Activated CD8-positive, alpha-beta memory T cell treated with anti-CD3 and anti-CD28 coated beads, Interleukin-2, amount 50 U/mL, for 48 hours (primary cell): ENCODE data around the gene RALGPS1.

Experiments
- DNase-seq: peaks from one replicate; pipeline ENCODE4 v3.0.0-alpha.2; 2020

RALGPS1 gene

DNA sequence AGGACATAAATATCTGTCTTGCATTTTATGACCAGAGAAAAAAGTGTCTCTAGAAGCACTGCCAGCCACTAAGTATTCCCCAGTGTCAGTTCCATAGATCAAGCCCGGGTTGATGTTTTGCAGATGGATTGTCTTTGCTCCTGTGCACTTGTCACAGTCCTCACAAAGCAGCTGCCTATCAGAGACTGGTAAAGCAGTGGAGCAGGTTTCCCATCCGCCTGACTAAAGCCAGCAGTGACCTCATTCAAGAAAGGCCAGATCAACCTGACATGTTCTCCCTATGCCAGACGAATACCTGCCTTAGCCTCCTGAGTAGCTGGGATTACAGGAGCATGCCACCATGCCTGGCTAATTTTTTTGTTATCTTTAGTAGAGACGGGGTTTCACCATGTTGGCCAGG, 323.2 kb downstream of the RALGPS1 start:
- DNase-seq, result no peak

DNA sequence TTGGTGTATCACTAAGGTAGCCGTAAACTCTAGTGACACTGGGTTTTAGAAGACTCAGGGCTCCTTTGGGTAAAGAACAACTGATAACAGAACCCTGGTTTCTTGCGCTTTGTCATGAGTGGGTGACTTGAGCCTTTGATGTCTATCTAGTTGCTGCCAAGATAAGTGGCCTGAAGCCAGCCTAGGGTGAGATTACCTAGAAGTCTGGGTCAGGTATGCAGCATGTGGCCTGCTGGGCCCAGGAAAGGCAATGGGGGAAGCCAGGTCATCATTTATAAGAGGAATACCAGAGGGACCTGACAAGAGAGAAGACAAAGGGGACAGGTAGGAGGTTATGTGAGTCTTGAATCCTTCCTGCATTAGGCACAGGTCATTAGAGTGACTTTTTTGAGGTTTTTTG, 326.8 kb downstream of the RALGPS1 start:
- DNase-seq, result no peak

DNA sequence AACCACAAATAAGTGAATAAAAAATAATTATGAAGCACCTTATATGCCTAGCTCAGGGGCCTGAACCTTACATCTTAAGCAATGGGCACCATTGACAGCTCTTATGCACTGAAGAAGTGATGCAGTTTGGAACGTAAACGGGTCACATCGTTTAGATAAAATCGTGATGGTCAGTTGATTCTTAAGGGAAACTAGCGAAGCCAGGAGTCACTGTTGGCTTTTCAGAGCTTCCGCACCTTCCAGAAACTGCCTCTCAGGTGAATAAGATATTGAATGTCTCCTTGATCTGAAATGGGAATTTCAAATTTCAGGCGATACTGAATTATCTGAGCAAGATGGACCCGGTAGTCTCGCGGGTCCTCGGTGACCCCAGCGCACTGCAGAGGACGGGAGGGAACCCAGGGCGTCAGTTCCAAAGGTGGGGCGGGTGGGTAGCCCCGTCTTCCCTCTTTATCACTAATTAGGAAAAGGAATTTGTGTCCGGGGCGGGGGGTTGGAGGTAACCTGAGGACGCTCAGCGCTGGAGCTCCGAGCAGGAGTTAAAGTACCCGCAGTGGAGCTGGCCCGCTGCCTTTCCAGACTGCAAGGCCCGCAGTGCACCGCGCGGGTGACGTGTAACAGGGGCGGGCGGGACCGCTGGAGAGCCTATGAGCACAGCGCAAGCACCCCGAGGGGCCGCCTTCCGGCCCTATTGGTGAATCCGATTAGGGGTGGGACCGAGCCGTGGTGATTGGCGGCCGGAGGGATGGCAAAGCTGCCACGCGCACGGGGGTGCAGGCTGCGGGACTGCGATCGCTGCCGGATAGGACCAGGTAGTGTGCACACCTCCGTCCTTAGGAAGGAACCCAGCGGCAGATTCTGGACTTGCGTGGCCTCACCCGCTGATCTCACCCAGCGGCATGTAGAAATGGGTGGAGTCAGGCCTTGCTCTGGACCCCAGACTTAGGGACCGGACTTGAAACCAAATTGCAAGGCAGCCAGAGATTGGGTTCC, 330.3 kb downstream of the RALGPS1 start:
- DNase-seq, result peak; percentile 97

DNA sequence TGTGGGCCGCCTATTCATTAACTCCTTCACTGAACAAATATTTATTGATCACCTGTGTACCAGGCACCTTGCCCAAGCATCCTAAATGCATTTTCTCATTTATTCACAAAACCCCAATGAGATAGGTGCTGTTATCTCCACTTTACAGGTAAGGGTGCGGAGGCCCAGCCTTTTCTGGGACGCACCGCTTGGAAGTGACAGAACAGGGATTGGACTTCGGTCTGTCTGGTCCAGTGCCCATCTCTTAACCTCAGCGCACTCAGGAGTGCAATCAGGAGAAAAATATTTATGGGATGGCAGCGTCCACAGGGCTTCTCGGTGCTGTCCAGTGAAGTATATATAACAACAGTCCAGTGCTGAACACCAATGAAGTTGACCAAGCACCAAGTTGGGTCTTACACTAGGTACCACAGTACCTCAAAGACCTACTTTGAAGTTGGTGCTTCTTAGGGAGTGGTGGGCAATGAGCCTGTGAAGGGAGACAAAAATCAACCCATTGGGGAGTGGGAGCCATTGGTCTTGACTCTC, 331.1 kb downstream of the RALGPS1 start:
- no peak for DNase-seq

DNA sequence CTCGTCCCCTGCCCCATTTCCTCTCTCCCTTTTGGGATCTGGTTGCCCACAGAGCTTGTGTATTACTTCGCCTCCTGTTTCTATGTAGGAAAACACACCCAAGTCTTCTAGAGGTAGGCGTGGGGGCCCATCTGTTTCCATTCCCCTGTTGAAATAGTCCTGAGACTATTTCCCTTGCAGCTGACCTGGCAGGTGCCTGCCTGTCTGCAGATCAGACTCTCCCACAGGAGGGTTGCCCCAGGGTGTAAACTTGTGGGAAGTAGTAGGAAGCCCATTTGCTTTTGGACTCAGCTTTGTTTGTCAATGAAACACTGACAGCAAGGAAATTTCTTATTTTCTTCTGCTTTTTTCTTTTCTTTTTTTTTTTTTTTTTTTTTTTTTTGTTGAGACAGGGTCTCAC, 333.7 kb downstream of the RALGPS1 start:
- DNase-seq, result no peak

DNA sequence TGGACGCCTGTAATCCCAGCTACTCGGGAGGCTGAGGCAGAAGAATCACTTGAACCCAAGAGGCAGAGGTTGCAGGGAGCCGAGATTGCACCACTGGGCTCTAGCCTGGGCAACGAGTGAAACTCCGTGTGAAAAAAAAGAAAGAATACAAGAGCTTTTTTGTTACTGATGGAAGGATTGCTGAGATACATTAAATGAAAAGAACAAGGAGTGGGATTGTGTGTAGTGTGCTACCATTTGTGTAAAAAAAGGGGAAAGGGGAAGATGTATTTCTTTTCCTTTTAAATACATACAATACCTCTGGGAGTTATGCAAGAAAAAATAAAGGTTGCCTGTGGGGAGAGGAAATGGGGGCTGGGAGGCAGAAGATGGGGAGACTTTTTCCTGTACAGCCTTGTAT, 335.3 kb downstream of the RALGPS1 start:
- DNase-seq, result no peak

DNA sequence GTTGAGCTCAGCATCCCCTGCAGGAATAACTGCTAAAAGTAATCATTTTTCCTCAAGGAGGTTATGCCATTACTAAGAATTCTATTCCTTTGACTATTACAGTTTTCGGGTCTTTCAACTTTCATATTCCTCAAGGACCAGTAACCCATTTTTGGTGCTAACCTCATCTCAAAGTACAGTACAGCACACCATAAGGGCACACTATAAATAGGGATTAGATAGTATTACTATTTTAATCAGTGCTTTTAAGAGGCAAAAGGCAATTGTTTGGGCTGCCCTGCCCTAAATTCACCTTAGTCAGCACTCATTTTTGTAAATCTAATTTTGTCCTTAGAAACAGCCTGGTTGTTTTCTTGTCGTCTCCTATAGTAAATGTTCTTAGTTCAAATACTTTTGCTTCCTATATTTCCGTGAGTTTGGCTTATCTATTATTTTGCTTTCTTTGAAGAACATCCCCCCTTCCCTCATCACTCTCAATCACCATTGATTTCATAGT, 336.4 kb downstream of the RALGPS1 start:
- no peak for DNase-seq

DNA sequence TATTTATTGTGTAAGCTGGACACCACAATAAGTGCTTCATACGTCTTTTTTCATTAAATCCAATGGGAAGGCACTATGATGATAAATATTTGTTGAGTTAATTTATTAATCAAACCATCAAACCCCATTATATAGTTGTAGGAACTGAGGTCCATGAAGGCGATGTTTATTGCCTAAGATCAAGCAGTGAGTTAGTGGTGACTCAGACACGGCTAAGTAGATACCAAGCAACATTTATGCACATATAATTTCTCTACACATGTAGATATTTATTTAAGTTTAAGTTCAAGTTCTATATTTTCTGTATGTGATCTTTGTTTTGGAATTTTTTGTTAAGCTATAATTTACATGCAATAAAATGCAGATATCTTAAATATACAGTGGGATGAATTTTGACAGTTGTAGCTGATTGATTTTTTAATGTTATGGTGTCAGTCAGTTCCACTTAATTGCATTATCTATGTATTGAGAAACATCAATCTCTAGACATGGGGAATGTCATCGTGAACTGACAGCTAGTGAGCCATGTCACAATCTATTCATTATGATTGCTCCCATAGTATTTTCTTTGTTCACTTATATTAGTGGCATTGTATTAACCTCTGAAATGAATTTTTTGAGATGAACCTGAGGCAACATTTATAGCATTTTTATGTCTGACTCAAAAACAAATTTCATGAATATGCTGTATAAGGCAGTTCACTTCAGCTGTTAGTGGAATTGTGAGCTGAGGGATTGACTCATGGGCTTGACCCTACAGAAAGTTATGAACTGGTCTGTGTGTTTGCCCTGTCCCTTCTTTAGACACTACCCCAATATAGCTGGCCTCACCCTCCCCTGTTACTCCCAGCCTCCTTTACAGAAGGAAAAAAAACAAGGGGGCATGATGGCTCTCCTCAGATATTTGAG, 338.1 kb downstream of the RALGPS1 start:
- DNase-seq, result no peak

DNA sequence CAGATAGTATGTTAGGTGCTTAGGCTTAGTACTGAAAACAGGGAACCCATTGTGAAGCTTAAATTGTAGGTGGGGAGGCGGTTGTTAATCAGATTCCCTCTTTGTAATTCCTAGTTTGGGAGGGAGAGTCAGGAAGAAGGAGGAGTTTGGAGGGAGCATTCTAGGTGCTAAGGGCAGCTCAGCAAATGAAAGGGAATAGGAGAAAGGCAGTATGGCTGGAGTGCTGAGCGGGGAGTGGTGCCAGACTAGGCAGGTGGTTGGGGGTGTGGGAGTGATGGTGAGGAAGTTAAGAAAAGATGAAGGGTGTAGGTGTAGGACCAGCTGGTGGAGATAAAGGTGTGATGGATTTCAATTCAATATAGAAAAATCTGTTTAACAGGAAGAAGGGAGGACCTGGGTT, 338.9 kb downstream of the RALGPS1 start:
- no peak for DNase-seq

DNA sequence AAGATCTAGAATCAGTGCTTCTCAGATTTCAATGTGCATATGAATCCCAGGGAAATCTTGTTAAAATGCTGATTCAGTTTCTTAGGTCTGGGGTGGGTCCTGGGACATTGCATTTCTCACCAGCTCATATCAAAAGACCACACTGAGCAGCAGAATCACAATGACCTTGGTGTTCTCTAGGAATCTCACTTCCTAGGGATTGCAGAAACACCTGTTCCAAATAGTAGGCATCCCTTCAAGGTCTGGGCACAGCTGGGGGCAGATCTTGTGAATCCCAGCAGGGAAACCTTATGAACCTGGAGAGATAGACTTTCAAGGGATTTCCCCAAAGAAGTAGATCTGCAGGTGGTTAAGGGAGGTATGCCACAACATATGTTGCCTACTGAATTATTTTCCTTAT, 341.1 kb downstream of the RALGPS1 start:
- no peak for DNase-seq

DNA sequence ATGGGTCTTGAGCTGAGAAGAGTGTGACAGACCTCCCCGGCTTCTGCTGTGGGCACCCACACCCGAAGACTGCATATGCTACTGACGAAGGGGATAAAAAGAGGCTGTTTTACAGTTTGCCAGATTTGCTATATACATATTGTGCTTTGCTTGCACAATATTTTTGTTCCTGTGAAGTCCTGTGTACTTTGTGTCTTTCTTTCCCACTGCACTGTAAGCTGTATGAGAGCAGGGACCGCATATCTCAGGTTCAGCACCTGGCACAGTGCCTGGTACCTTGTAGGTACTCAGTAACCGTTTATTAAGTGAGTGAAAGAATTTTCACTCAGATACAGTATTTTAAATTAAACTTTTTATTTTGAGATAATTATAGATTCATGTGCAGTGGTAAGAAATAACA, 341.7 kb downstream of the RALGPS1 start:
- DNase-seq, result no peak

DNA sequence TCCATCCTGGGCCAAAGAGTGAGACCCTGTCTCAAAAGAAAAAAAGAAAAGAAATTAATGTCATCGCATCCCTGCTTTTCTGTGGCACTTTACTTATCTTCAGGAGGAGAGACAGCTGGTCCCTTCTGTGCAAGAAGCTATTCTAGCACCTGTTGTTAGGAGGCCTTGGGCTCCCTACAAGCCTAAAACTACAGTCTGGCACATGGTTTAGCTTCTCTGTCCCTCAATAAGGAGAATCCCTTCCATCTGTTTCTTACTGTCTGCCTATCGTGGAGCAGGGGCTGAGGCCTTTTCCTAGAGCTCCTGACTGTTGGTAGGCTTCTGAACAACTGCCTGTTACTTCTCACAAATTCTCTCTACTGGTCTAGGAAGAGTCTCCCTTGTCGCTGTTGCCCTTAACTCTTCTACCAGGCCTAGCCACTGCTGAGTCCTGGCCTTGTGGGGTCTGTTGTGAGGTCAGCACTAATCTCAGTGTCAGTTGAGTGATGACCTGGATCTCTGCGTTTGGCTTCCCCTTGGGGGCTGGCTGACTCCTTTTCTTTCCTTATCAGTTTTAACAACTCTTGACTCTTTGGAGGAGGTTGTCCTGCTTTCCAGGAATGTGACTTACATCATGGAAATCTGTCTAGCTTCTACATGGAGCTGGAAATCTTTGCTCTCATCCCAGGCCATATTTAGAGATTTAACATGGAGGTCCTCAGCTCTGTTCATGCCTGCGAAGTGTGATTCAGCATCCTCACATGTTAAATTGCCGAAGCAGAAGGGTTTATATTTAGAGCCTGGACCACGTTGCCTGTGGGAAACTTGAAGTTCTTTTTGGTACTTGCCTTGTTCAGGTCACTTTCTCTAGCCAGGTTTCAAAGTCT, 344.3 kb downstream of the RALGPS1 start:
- DNase-seq, result no peak

DNA sequence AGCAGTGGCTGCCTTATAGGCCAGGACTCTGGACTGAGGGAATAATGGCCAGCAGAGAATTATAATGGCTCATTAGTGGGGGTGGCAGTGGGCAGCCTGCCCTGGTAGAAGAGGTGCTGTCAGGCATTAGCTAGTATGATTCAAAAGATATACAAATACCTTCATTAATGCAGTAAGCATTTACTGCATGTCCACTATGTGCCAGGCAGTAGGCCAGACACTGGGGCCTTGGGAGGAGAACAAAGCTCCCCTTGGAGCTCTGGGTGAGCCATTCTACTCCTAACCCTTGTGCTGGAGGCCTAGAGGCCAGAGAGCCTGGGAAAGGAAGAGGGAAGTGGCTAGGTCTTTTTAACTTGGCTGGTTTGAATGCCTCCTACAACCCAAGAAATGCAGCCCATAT, 348.0 kb downstream of the RALGPS1 start:
- DNase-seq, result no peak

DNA sequence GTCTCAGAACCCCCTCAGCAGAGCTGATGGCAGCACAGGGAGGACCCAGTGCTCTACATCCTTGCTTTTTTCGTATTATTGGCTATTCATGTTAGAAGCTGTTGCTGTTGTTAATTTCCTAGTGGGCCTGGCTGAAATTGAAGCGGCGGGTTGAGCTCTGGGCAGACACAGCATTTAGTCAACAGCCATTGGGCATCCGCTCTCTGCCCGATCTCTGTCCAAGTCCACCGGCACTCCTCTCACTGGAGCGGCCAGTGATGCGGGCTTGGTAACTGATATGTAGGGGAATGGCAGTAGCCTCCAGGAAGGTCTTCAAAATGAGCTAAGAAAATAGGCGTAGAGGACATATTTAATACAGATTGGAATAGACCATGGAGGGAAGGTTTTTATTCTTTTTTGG, 348.7 kb downstream of the RALGPS1 start:
- DNase-seq, result no peak

DNA sequence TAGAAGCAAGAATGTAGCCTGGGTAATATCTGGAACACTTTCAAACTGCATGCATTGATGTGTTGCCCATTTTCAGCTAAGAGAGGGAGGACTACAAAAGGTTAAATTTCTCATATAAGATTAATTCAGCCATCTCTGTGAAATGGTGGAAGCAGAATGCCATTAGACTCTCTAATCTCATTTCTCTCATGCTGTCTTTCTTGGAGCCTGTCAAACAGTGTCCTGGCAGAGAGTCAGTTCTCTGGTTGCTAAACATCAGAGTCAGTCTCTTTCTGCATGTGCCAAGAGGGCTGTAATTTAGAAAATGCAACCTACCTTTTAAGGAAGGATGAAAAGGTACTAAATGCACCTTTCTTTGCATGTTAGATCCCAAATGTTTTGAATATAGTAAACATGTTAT, 349.1 kb downstream of the RALGPS1 start:
- DNase-seq, result no peak

DNA sequence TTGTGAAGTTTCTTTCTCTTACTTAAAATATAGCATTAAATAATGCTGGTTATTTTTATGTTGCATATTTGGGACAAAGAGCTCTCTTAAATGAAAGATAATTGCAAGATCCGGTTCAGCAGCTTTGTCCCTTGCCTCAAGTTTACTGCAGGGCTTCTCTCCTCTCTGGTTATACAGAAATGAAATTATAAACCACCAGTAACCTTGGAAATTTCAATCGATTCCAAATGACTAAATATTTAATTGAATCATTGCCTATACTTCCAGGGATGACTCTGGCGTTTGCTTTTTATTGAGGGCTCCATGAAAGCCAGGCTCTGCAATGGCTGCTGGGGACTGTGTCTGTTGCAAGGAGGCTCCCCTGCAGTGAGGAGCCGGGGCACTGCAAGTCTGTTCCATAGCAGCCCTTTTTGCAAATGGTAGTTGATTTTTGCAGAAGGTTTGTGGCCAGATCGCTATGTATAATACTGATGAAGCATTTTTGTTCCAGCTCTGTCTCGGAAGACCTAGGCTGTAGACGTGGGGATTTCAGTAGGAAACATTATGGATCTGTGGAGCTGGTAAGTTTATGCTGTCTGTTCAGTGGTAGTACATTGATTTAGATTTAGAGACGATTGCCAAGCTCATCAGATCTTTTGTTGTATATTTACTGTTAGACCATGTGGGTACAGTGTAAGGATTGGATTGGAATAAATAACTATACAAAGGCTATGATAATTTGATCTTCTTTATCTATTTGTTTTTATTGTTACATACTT, 350.1 kb downstream of the RALGPS1 start, which contains the start of gene GARNL3:
TSS of gene GARNL3 (plus strand) at position 313 of the 758 bp plus-strand sequence. CDS start at position 417, 104 bp downstream.
- DNase-seq, result no peak

DNA sequence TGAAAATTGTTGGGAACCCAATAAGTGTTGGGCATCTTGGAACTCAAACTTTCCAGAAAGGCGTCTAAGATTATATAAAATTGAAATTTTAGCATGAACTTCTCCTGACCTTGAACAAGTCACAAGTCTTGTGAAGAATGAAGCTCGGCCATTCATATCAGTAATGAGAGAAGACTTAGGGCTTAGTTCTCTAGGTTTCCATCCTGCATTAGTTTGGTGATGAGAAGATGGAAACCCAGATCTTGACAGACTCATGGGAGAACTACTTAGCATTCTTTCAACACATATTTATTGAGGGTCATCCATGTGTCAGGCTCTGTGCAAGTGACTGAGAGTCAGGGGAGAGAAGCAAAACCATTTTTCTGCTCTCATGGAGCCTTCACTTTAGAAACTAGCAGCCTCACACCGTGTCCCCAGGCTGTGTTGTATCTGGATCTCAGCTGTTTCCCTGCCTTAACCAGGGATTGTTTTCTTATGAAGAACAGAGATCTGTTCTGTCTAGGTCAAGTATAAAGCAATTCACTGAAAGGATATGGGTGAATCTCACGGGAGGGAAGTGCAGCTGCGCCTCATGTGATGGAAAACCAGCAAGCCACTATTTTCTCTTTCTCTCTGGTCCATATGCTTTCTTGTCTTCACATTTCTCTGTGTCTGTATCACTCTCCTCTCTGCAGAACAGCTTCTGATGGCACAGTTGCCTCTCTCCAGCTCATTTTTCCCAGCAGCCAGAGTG, 353.4 kb downstream of the RALGPS1 start:
- DNase-seq, result no peak

DNA sequence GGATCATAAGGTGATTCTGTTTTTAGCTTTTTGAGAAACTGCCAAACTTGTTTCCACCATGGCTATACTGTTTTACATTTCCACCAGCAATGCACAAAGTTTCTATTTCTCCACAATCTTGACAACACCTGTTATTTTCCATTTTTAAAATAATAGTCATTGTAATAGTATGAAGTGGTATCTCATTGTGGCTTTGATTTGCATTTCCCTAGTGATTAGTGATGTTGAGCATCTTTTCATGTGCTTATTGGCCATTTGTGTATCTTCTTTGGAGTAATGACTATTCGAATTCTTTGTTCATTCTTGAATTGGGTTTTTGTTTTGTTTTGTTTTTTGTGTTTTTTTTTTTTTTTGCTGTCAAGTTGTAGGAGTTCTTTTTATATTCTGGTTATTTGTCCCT, 354.9 kb downstream of the RALGPS1 start:
- DNase-seq, result no peak
